GM12878 (cell line): ENCODE results near the gene RGS6. TPM values are rescaled to one million over a fixed set of nuclear protein-coding genes. Genes with fewer than 3 reads are reported as not detected.

Source experiments
- ATAC-seq: fragments of 200-7000 bp; cut with Tn5 transposase; 3 replicates; pipeline ENCODE4 v1.9.1; 2020; ENCODE audit warnings: mild to moderate bottlenecking, moderate library complexity
- BruUV-seq: library from RNA; stranded (reverse); fragments of 400-500 nt; replicated peaks from 2 replicates; lab custom pipeline; 2021; lab: Mats Ljungman, UMichigan
- CTCF ChIA-PET: fragments of 300-600 bp; sonication (Branson Sonifier 250); formaldehyde crosslinking; extraction: SDS; loops from one replicate; lab custom pipeline; 2021; ENCODE audit warnings: inconsistent platforms; lab: Yijun Ruan, JAX
- POLR2A ChIA-PET: fragments of 350-600 bp; formaldehyde crosslinking; extraction: SDS; loops from one replicate; lab custom pipeline; 2021; ENCODE audit warnings: inconsistent platforms; lab: Charles Lee
- RAD21 ChIA-PET: fragments of 300-600 bp; sonication (Branson Sonifier 250); formaldehyde crosslinking; loops from one replicate; lab custom pipeline; 2023; ENCODE audit warnings: antibody characterized with exemption; ENCODE audit not compliant: unreplicated experiment; lab: Charles Lee
- SMC1A ChIA-PET: fragments of 300-600 bp; sonication (Branson Sonifier 250); formaldehyde crosslinking; loops from one replicate; lab custom pipeline; 2023; ENCODE audit not compliant: unreplicated experiment, uncharacterized antibody; lab: Charles Lee
- DNase-seq: peaks from one replicate; pipeline ENCODE4 v3.0.0-alpha.2; 2011; ENCODE audit warnings: low read depth, low spot score
- FAIRE-seq: peaks from 3 replicates; lab custom pipeline; 2011; peaks lifted over from hg19 to GRCh38; lab: Jason Lieb, UNC
- H2AFZ ChIP-seq: 2 replicates; pipeline ENCODE4 v1.6.0; 2011; ENCODE audit warnings: low read depth, low read length, control low read depth; ENCODE audit not compliant: control insufficient read depth
- H3K27ac ChIP-seq: 2 replicates; pipeline ENCODE4 v1.5.1; 2011; ENCODE audit warnings: control low read depth; ENCODE audit not compliant: control insufficient read depth, insufficient read depth
- H3K27me3 ChIP-seq, 2 experiments: replicated peaks in 1 of 2; 2 replicates each; pipeline versions ENCODE4 v1.6.0 to v1.6.1; 2011; ENCODE audit warnings: low read length in 1 of 2; ENCODE audit not compliant: control insufficient read depth in 2 of 2, insufficient read depth in 2 of 2
- H3K36me3 ChIP-seq, 2 experiments: 2 replicates each; pipeline ENCODE4 v1.5.1; 2011; ENCODE audit warnings: low read length in 1 of 2; ENCODE audit not compliant: control insufficient read depth in 2 of 2, insufficient read depth in 2 of 2
- H3K4me1 ChIP-seq: 2 replicates; pipeline ENCODE4 v1.6.1; 2011; ENCODE audit warnings: mild to moderate bottlenecking, low read length, moderate library complexity, mixed read lengths; ENCODE audit not compliant: control insufficient read depth, insufficient read depth
- H3K4me2 ChIP-seq: 2 replicates; pipeline ENCODE4 v1.6.0; 2011; ENCODE audit warnings: control low read depth; ENCODE audit not compliant: control insufficient read depth, insufficient read depth
- H3K4me3 ChIP-seq: fragments of 200-600 bp; sonication (generic); 2 replicates; pipeline ENCODE4 v1.5.1; 2016
- H3K79me2 ChIP-seq: 2 replicates; pipeline ENCODE4 v1.6.0; 2011; ENCODE audit warnings: low read length; ENCODE audit not compliant: control insufficient read depth, insufficient read depth
- H3K9ac ChIP-seq: 2 replicates; pipeline ENCODE4 v1.8.0; 2011; ENCODE audit warnings: low read length, control low read depth, mixed read lengths; ENCODE audit not compliant: control insufficient read depth, insufficient read depth
- H3K9me3 ChIP-seq: replicated peaks from 3 replicates; pipeline ENCODE4 v1.5.1; 2011; ENCODE audit warnings: mild to moderate bottlenecking, low read length; ENCODE audit not compliant: control insufficient read depth, insufficient read depth
- H4K20me1 ChIP-seq: 2 replicates; pipeline ENCODE4 v1.6.0; 2011; ENCODE audit not compliant: control insufficient read depth, insufficient read depth
- ASH2L ChIP-seq: fragments of 300-600, 200-600 bp; sonication (generic); IDR thresholded peaks from 2 replicates; pipeline ENCODE4 v1.6.1; 2017; ENCODE audit warnings: low read depth, mild to moderate bottlenecking, borderline replicate concordance
- CBFB ChIP-seq: IDR thresholded peaks from 2 replicates; pipeline ENCODE4 v1.6.1; 2016; ENCODE audit warnings: antibody characterized with exemption, low read depth
- ESRRA ChIP-seq: IDR thresholded peaks from 2 replicates; pipeline ENCODE4 v1.6.1; 2012; ENCODE audit warnings: mild to moderate bottlenecking, low read length, improper control_type of control experiment
- ETV6 ChIP-seq, 2 experiments: fragments of 450-650 bp in 1 of 2; IDR thresholded peaks in 1 of 2; conservative IDR thresholded peaks in 1 of 2; 2 replicates each; pipeline ENCODE4 v1.6.1; 2014; ENCODE audit warnings: antibody characterized with exemption in 1 of 2, borderline replicate concordance in 1 of 2, low read depth in 1 of 2, mild to moderate bottlenecking in 1 of 2, moderate library complexity in 1 of 2
- HDGF ChIP-seq: fragments of 450-650 bp; IDR thresholded peaks from 2 replicates; pipeline ENCODE4 v1.6.1; 2016; ENCODE audit warnings: antibody characterized with exemption
- IKZF1 ChIP-seq: fragments of 450-650 bp; conservative IDR thresholded peaks from 2 replicates; pipeline ENCODE4 v1.6.1; 2017; ENCODE audit warnings: antibody characterized with exemption, mild to moderate bottlenecking
- IKZF2 ChIP-seq, 2 experiments: fragments of 450-650 bp; IDR thresholded peaks; 2 replicates each; pipeline ENCODE4 v1.6.1; 2017; ENCODE audit warnings: mild to moderate bottlenecking in 2 of 2, moderate library complexity in 2 of 2
- KLF5 ChIP-seq: fragments of 450-650 bp; IDR thresholded peaks from 2 replicates; pipeline ENCODE4 v1.6.1; 2014; ENCODE audit warnings: mild to moderate bottlenecking; ENCODE audit not compliant: partially characterized antibody
- MEF2A ChIP-seq: IDR thresholded peaks from 2 replicates; pipeline ENCODE4 v1.6.1; 2011; ENCODE audit warnings: low read depth, mild to moderate bottlenecking, low read length, moderate library complexity; ENCODE audit not compliant: insufficient read depth
- NFYB ChIP-seq: IDR thresholded peaks from 2 replicates; pipeline ENCODE4 v1.6.1; 2011; ENCODE audit warnings: low read depth, mild to moderate bottlenecking, low read length, improper control_type of control experiment, moderate library complexity; ENCODE audit not compliant: insufficient read depth
- PAX5 ChIP-seq: IDR thresholded peaks from 2 replicates; pipeline ENCODE4 v1.6.1; 2011; ENCODE audit warnings: low read depth, low read length, borderline replicate concordance
- SMARCA5 ChIP-seq: fragments of 450-650 bp; IDR thresholded peaks from 2 replicates; pipeline ENCODE4 v1.6.1; 2017; ENCODE audit warnings: mild to moderate bottlenecking
- TAF1 ChIP-seq: IDR thresholded peaks from 2 replicates; pipeline ENCODE4 v1.6.1; 2011; ENCODE audit warnings: mild to moderate bottlenecking, low read depth, low read length, borderline replicate concordance
- WRNIP1 ChIP-seq: IDR thresholded peaks from 2 replicates; pipeline ENCODE4 v1.6.1; 2011; ENCODE audit warnings: low read depth, low read length, improper control_type of control experiment, borderline replicate concordance
- ZNF274 ChIP-seq: IDR thresholded peaks from one replicate; pipeline ENCODE4 v1.8.0; 2011; ENCODE audit not compliant: insufficient read length, insufficient read depth
- WGBS: methylation state at CpG from one replicate; pipeline ENCODE4 v1.1.6; 2016; ENCODE audit warnings: low lambda C conversion rate; ENCODE audit not compliant: insufficient replicate concordance, insufficient coverage; ENCODE audit errors: missing lambda C conversion rate; 5-methylcytosine and 5-hydroxymethylcytosine counted together
- in situ Hi-C: fragments of 300-500 bp; cut with MboI; formaldehyde crosslinking; loops from 9 replicates; pipeline ENCODE4 v1.14.3; 2018; ENCODE audit warnings: mixed read lengths
- intact Hi-C: fragments of 100-400 bp; cut with micrococcal nuclease; formaldehyde crosslinking; loops from one replicate; pipeline ENCODE4 v1.14.2; 2022; ENCODE audit not compliant: unreplicated experiment
- polyA plus RNA-seq, 11 experiments: library from polyadenylated mRNA; depleted of rRNA in 4 of 11; unstranded in 6 of 11; stranded (reverse) in 5 of 11; fragments of >200 nt; fragmentation: Nextera tagmentation in 4 of 11; fragmentation: Illumina TruSeq in 1 of 11; extraction: Ambion mirVana in 4 of 11; extraction: Trizol in 1 of 11; gene quantifications; 1 replicate in 1 of 11; 2 replicates in 10 of 11; pipeline versions ENCODE4 v1.2.1 to v1.2.3, GENCODE V29; 2011 to 2016; ENCODE audit warnings: inconsistent platforms in 2 of 11, missing spikeins in 2 of 11, low read depth in 1 of 11
- total RNA-seq, 4 experiments: library from RNA; depleted of rRNA in 3 of 4; stranded (reverse); fragments of >200 nt in 3 of 4; fragmentation: Illumina TruSeq in 1 of 4; extraction: Trizol in 1 of 4; gene quantifications; 2 replicates each; pipeline versions ENCODE4 v1.2.1 to v1.2.3, GENCODE V29; 2013 to 2021
- TF ChIP-seq, protein P1 (sequence below): IDR thresholded peaks from 2 replicates; pipeline ENCODE4 v1.6.1; 2012; ENCODE audit warnings: low read length, inconsistent platforms
- TF ChIP-seq, protein P2 (sequence below): fragments of 450-650 bp; IDR thresholded peaks from 2 replicates; pipeline ENCODE4 v1.6.1; 2017; ENCODE audit warnings: low read depth, mild to moderate bottlenecking, moderate library complexity
- TF ChIP-seq, protein P3 (sequence below): IDR thresholded peaks from 2 replicates; pipeline ENCODE4 v1.6.1; 2011; ENCODE audit warnings: borderline replicate concordance, low read depth, mild to moderate bottlenecking, moderate library complexity, mixed read lengths, low read length; ENCODE audit not compliant: insufficient read depth; ENCODE audit errors: extremely low read length

The RGS6 gene
- total and polyA plus RNA-seq, 10 of the 15 experiments (the other 5 are each of a cell fraction or from before 2014, with no cell fraction given) = 3.9 to 18.1 (median 12.4) TPM

DNA sequence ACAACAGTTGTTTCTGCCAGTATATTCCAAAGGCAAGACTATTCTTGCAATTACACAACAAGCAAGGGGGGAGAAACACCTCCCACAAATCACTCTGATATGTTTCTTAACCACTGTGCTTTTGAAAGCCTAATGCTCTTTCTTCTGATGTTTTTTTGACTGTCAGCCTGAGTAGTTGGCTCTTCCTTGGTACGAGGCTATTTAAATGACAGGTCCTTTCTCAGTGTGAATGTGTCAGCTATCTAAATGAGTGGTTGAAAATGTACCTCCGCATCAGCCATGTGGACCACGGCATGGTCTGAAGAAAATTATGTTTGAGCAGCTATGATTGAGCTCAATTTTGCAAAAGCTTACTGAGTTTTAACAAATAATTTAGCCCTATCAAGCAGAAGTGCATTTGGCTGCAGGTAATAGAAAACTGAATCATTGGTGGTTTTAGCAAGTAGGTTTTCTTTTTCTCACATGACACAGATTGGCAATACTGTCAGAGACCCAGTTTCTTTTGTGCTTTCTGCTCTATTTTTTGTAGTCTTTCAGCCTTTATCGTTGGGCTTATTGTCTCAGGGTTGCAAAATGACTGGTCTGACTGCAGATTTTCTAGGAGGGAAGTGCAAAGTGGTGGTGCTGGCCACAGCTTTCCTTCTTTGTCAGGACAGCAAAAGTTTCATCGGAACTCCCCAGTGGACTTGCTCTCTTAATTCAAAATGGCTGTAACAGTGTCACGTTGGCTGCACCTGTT is 162.8 kb downstream of the RGS6 start (continued):
- TF ChIP-seq, protein P1, sequence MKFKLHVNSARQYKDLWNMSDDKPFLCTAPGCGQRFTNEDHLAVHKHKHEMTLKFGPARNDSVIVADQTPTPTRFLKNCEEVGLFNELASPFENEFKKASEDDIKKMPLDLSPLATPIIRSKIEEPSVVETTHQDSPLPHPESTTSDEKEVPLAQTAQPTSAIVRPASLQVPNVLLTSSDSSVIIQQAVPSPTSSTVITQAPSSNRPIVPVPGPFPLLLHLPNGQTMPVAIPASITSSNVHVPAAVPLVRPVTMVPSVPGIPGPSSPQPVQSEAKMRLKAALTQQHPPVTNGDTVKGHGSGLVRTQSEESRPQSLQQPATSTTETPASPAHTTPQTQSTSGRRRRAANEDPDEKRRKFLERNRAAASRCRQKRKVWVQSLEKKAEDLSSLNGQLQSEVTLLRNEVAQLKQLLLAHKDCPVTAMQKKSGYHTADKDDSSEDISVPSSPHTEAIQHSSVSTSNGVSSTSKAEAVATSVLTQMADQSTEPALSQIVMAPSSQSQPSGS = peak; percentile 66

DNA sequence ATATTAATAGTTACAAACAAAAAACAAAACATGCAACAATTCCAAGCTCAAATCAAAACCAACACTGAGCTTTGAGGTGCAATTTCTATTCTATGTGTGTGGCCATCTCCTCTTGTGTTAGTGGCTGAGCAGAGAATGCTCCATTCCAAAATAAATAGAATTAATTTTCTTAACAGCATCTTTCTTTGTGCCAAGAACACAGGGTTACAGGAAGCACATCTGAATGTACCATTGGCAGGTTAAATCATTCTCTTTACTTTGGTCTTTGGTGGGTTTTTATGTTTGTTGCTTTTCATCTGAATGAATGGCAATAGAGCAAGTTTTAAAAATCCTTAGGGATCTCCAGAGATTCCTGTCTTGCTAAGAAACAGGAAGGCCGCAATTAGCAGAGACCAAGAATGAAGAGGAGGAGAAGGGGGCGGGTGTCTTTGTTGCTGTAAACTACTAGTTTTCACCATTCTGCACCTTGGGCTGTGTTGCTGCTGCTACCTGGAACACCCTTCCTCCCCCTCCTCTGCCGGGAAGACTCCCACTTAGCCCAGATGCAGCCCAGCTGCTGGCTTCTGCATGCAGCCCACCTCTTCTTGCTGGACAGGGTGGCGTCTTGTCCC is 165.0 kb downstream of the RGS6 start:
- SMC1A ChIA-PET = interaction anchor here (0.7 to 4.2 kb wide), 7 partner anchors 13 to 77 kb away, joined by 3 to 18 read pairs (median 3); no protein-coding TSS in a partner anchor
- Histone ChIP-seq H3K79me2 (no peaks in the 10 kb centered on the region), H3K4me3 (no peak overlapping the region), H3K27me3 (no peaks in the 10 kb centered on the region), H2AFZ (no peak overlapping the region), H3K9me3 (no peaks in the 10 kb centered on the region; the same call in 2 of the 3 replicates), H3K4me2 (no peak overlapping the region), H3K9ac (no peak overlapping the region), H3K27ac (no peak overlapping the region), H3K36me3 (no peaks in the 10 kb centered on the region), H3K4me1 (no peaks in the 10 kb centered on the region), H4K20me1 (no peaks in the 10 kb centered on the region)
- no peak for DNase-seq
- POLR2A ChIA-PET = interaction anchor here (0.6 kb wide), 1 partner anchor 19 kb away, joined by 4 read pairs; no protein-coding TSS in a partner anchor
- in situ Hi-C loops (no loop called here), intact Hi-C loops (loop anchor here (5.0 kb wide), 1 partner anchor 70 kb away; no protein-coding TSS in a partner anchor)
- WGBS = 33% methylated on average over 4 of the region's 4 CpGs
- RAD21 ChIA-PET = interaction anchor here (1.2 to 4.2 kb wide), 6 partner anchors 26 to 165 kb away, joined by 3 to 23 read pairs (median 4); partner anchors contain the start of gene RGS6
- FAIRE-seq = no peak
- CTCF ChIA-PET = interaction anchor here (0.8 to 2.8 kb wide), 5 partner anchors 10 to 164 kb away, joined by 3 to 7 read pairs (median 5); partner anchors contain the start of gene RGS6
- no TSS peak for BruUV-seq
- ATAC-seq = no peak
- TF ChIP-seq NFYB (no peak), ESRRA (no peak), PAX5 (no peak), CBFB (no peak), ZNF274 (no peak), TAF1 (no peak), MEF2A (no peak), SMARCA5 (no peak), HDGF (no peak), KLF5 (no peak), ASH2L (no peak), ETV6 (conservative IDR thresholded peaks at IDR 0.05 in 1 of 2, IDR thresholded peaks at IDR 0.05 in 1 of 2; ENCODE audit: borderline replicate concordance in 1 of 2, low read depth in 1 of 2) (no peak), IKZF1 (no peak), WRNIP1 (no peak), IKZF2 (IDR thresholded peaks at IDR 0.05) (no peak)
- TF ChIP-seq, protein P2, sequence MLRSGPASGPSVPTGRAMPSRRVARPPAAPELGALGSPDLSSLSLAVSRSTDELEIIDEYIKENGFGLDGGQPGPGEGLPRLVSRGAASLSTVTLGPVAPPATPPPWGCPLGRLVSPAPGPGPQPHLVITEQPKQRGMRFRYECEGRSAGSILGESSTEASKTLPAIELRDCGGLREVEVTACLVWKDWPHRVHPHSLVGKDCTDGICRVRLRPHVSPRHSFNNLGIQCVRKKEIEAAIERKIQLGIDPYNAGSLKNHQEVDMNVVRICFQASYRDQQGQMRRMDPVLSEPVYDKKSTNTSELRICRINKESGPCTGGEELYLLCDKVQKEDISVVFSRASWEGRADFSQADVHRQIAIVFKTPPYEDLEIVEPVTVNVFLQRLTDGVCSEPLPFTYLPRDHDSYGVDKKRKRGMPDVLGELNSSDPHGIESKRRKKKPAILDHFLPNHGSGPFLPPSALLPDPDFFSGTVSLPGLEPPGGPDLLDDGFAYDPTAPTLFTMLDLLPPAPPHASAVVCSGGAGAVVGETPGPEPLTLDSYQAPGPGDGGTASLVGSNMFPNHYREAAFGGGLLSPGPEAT = no peak
- TF ChIP-seq, protein P3, sequence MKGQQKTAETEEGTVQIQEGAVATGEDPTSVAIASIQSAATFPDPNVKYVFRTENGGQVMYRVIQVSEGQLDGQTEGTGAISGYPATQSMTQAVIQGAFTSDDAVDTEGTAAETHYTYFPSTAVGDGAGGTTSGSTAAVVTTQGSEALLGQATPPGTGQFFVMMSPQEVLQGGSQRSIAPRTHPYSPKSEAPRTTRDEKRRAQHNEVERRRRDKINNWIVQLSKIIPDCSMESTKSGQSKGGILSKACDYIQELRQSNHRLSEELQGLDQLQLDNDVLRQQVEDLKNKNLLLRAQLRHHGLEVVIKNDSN = no peak
